ENCODE data around the gene LPCAT1.

LPCAT1 gene

DNA sequence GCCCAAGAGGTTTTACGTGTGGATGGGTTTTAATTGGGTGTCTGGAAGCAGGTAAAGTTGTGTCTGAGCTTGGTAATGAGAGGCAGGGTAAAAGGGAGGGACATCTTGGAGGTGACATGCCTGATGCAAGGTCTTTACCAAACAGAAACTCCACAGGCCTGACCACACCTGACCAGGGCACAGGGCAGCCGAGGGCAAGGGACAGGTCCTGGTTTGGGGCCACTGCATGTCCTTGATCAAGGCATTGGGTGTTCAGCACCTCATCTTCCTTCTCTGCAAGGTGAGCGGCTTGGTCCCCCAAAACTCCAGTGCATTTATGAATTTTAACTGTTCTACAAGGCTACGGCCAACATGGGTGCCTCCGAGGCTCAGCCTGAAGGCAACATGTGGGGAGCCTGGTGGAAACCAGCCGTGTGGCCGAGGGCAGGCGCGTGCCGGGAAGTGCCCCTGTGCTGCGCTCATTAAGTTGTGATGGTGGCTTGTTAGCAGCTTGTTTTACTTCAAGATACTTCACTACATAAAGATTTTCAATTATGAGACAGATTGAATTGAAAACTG lies 30.7 kb upstream of the LPCAT1 start:
- DNase-seq, result no peak

DNA sequence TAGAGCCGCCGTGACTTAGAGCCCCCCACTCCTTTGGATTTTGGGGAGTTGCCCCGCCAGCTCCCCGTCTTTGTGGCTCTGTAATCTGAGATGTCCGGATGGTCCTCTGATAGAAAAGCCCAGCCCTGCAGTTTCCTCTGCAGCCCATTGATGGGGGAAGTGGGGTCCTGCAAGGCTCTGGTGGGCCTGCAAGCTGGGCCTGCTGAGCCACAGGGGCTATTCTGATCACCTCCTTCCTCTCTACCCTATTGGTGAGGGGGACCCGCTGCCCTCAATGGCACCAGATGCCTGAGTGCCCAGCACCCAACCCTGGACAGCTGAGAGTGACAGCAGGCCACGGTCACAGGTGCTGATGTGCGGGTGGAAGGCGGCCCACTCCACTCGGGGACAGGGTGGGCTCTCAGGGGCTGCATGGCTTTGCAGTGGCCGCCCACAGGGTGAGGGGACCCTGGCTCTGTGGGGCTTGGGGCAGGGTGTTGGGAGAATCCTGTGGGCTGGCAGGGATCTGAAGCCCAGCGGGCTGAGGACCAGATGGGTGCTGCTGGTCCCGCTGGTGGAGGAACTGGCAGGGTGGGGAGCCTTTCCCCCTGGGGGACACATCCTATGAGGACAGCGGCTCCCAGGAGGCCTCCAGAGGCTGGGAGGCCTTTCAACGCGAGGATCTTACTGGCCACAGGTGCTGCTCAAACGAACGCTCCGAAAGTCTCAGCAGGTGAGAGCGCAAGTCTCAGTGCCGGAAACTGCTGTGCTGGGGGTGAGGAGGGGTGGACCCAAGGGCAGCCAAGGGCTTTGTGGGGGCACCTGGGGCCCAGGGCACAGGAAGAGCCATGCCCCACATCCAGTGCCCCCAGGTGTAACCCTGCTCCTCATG lies 30.0 kb upstream of the LPCAT1 start:
- no peak for DNase-seq

- DNase-seq, result no peak
Measured at GRCh38 chr5:1552521-1553255, 28.9 kb upstream of the LPCAT1 start.

GRCh38 chr5:1551426-1552301 lies 27.9 kb upstream of the LPCAT1 start:
- no peak for DNase-seq

- no peak for DNase-seq
Measured at GRCh38 chr5:1550287-1551076, 26.7 kb upstream of the LPCAT1 start.

GRCh38 chr5:1549475-1550030 lies 25.8 kb upstream of the LPCAT1 start:
- DNase-seq, result no peak

- DNase-seq, result no peak
Measured at GRCh38 chr5:1548702-1549474, 25.1 kb upstream of the LPCAT1 start.

GRCh38 chr5:1547655-1548054 lies 23.9 kb upstream of the LPCAT1 start:
- no peak for DNase-seq

DNA sequence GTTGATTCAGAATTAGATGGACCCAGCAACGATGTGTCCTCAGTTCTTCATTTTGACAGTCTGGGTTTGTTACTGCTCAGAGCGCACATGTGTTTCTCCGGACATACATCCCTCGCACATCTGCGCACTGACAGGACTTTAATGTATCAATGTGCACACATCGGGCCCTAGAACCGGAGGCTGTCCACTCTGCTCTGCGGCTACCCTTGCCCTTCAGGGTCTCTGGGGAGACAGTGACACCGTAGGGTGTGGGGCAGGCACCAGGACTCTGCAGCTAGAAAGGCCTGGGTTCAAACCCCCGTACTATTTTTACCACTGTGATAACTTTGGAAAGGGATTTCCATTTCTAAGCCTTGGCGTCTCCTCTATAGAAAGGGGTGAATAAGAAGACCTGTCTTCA lies 23.5 kb upstream of the LPCAT1 start:
- no peak for DNase-seq

DNA sequence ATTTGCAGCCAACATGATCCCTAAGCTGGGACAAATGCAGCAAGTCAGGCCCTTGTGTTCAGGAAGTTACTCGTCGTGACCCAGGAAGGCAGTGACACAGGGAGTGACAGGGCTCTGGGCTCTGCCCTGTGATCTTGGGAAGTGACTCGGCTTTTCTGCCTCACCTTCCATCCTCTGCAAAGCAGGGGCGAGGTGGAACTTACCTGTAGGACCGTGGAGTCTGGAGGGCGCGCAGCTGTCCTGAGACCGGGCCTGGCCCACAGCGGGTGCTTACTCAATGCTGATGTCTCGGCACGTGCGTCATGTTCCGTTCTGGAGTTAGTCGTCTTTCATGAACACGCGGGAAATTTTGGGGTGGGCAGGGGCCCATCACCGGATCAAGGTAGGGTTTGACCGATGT lies 22.8 kb upstream of the LPCAT1 start:
- DNase-seq, result no peak

GRCh38 chr5:1545805-1546355 lies 22.1 kb upstream of the LPCAT1 start:
- DNase-seq, result no peak

DNA sequence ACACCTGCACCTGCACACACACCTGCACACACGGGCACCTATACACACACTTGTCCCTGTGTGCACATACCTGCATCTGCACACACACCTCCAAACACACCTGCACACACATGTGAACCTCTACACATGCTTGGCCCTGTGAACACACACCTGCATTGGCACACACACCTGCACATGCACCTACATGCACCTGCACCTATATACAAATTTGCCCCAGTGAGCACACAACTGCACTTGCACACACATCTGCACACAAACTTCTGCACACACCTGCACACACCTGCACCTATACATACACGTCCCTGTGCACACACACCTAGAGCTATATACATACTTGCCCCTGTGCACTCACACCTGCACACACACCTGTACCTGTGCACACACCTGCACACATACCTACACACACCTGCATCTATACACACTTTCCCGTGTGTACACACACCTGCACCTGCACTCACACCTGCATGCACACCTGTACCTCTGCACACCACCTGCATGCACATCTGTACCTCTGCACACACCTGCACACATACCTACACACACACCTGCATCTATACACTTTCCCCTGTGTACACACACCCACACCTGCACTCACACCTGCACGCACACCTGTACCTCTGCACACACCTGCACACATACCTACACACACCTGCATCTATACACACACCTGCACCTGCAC lies 21.5 kb upstream of the LPCAT1 start:
- DNase-seq, result no peak

DNA sequence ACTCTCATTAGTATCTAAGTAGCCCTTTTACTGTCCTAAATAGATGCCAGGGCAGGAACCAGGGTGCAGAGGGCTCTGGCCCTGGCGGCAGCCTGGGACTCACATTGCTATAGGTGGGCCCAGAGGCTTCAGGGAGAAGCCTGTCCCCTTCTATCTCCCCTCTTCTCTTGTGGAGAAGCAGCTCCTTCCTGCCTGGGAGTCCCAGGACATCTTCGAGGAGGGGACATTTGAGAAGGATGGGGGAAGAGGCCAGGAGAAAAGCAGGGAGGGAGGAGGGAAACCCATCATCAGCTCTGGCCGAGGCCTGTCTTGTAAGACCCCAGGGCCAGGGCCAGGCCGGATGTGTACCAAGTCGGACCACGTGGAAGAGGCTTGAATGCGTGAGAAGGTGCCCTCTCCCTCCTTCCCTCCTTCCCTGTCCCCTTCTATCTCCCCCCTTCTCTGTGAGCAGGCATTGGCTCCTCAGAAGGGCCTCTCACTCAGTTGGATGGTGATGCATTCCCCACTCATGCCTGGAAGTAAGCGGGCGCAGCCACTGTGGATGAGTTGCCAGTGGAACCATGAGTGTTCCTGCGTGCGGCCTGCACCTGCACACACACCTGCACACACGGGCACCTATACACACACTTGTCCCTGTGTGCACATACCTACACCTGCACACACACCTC lies 20.7 kb upstream of the LPCAT1 start:
- no peak for DNase-seq

GRCh38 chr5:1543398-1544293 lies 19.9 kb upstream of the LPCAT1 start:
- DNase-seq, result no peak

DNA sequence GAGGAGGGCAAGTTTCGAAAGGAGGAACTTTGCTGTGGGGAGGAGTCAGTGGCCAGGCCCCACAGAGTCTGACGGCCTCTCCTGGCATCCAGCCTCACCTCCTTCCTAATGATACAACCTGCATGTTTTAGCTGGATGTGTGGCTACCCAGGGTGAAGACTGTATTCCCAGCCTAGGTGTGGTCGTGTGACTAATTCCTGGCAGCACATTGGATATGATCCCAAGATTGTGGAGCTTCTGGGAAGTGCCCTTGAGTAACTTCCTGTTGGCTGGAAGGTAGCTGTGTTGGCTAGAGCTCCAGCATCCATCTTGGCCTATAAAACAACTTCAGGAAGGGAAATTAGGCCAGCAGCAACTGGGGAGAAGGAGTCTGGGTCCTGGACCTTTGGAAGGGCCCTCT lies 19.0 kb upstream of the LPCAT1 start:
- no peak for DNase-seq

- no peak for DNase-seq
Measured at GRCh38 chr5:1541702-1542400, 18.1 kb upstream of the LPCAT1 start.

DNA sequence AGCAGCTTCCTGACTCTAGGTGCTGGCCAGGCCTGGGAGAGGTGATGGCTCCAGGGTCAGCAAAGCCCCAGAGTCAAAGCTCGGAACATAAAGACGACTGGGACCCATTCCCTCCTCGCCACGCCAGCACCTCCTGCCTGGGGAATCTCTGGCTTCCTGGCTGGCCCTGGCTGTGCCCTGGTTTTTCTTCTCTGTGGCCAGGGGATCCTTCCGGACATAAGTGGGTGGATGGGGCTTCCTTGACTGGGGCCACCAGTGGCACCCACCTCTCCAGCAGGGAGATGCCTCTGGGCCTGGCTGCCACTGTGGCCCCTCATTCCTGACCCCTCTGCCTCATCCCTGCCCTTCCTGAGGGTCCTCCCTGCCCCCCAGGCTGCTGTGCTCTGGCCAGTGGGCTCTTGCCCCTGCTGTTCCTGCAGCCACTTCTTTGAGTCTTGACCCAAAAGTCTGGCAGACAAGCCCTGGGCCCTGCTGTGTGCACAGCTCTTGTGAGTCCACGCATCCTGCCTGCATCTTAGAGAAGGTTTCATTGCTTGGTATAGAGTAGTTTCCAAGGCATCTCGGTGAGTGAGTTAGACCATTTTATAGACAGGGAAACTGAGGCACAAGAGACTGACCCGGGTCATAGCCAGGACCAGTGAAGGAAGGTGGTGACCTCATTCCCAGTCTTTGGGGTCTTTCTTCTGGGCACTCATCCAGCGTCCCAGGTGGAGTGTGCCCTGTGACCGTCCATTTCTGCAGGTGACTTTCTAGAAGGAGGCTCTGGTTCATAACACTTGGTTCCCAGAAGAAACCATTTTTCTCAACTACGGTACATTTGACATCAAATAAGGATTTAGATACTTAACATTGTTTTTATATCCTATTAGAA lies 17.3 kb upstream of the LPCAT1 start:
- no peak for DNase-seq

Measured in stimulated activated CD4-positive, alpha-beta T cell treated with anti-CD3 and anti-CD28 coated beads, Interleukin-12 subunit alpha, Interleukin-12 subunit beta, amount 100 ng/mL, for 4 hours (primary cell).